GM21528 (cell line): ENCODE results near the gene TRHDE.

ENCODE experiments used
- ATAC-seq: cut with Tn5 transposase; IDR thresholded peaks from one replicate; pipeline ENCODE4 v1.9.1; 2021; ENCODE audit warnings: mild to moderate bottlenecking, moderate library complexity; ENCODE audit not compliant: unreplicated experiment, low FRiP score

The TRHDE gene

GRCh38 chr12:72304751-72305150 lies 32.6 kb downstream of the TRHDE start:
- ATAC-seq: no peak

GRCh38 chr12:72307229-72307628 lies 35.1 kb downstream of the TRHDE start:
- no peak for ATAC-seq

- ATAC-seq: no peak
Observed at GRCh38 chr12:72311946-72312345, 39.8 kb downstream of the TRHDE start.

GRCh38 chr12:72313806-72314205 lies 41.6 kb downstream of the TRHDE start:
- ATAC-seq: no peak

- ATAC-seq: no peak
Observed at GRCh38 chr12:72315858-72316257, 43.7 kb downstream of the TRHDE start.

GRCh38 chr12:72318341-72318740 lies 46.2 kb downstream of the TRHDE start:
- no peak for ATAC-seq

- no peak for ATAC-seq
Observed at GRCh38 chr12:72323881-72324280, 51.7 kb downstream of the TRHDE start.

- no peak for ATAC-seq
Observed at GRCh38 chr12:72330301-72330700, 58.1 kb downstream of the TRHDE start.

- no peak for ATAC-seq
Observed at GRCh38 chr12:72330784-72331183, 58.6 kb downstream of the TRHDE start.

- ATAC-seq: no peak
Observed at GRCh38 chr12:72337382-72337781, 65.2 kb downstream of the TRHDE start.

GRCh38 chr12:72337946-72338345 lies 65.8 kb downstream of the TRHDE start:
- no peak for ATAC-seq

GRCh38 chr12:72338437-72338836 lies 66.3 kb downstream of the TRHDE start:
- ATAC-seq: no peak

GRCh38 chr12:72346363-72346944 lies 74.3 kb downstream of the TRHDE start:
- peak; percentile 91 for ATAC-seq

GRCh38 chr12:72349491-72349890 lies 77.3 kb downstream of the TRHDE start:
- no peak for ATAC-seq

GRCh38 chr12:72359416-72359815 lies 87.2 kb downstream of the TRHDE start:
- ATAC-seq: no peak

GRCh38 chr12:72365151-72365550 lies 93.0 kb downstream of the TRHDE start:
- no peak for ATAC-seq

- ATAC-seq: no peak
Observed at GRCh38 chr12:72366255-72366654, 94.1 kb downstream of the TRHDE start.

- no peak for ATAC-seq
Observed at GRCh38 chr12:72368298-72368697, 96.1 kb downstream of the TRHDE start.

- ATAC-seq: no peak
Observed at GRCh38 chr12:72368719-72369422, 96.7 kb downstream of the TRHDE start.

GRCh38 chr12:72369423-72369959 lies 97.3 kb downstream of the TRHDE start:
- ATAC-seq: no peak

GRCh38 chr12:72380441-72380840 lies 108.3 kb downstream of the TRHDE start:
- ATAC-seq: no peak

GRCh38 chr12:72388322-72388721 lies 116.2 kb downstream of the TRHDE start:
- no peak for ATAC-seq
